HG02623 (cell line): ENCODE data around the gene CFAP97D2.
"Not testable (repeated sequence)": the region's sequence is repeated elsewhere in the genome, so short reads cannot be mapped to it uniquely, and the experiment has no call there.

Experiments used
- ATAC-seq: cut with Tn5 transposase; IDR thresholded peaks from one replicate; pipeline ENCODE4 v1.9.1; 2021; ENCODE audit warnings: moderate library complexity; ENCODE audit not compliant: unreplicated experiment

Gene CFAP97D2

DNA sequence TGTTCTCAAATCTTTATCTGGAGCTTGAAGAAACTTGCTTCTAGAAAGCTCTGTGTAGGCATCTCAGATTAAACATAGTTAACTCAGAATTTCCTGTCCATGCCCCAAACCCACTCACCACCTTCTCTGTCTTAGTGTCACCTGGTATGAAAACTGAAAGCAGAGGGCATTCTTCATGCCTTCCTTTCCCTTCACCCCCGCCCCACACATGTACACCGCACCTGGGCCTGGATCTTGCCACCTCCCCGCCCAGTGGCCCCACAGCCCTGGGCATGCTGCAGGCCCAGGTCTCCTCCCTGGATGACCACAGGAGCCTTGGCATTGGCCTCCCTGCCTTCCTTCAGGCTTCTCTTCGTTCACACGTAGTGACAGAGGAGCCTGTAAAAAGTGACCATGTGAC lies 15.8 kb downstream of the CFAP97D2 start:
- ATAC-seq, result no peak

DNA sequence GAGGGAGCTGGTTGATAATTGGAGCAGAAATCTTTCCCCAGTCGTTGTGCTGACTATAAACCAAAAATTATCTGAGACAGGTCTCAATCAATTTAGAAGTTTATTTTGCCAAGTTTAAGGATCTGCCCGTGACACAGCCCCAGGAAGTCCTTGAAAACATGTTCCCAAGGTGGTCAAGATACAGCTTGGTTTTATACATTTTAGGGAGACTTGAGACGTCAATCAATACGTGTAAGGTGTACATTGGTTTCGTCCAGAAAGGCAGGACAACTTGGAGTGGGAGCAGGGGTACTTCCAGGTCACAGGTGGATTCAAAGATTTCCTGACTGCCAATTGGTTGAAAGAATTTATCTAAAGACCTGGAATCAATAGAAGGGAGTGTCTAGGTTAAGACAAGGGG lies 17.6 kb downstream of the CFAP97D2 start:
- no peak for ATAC-seq

DNA sequence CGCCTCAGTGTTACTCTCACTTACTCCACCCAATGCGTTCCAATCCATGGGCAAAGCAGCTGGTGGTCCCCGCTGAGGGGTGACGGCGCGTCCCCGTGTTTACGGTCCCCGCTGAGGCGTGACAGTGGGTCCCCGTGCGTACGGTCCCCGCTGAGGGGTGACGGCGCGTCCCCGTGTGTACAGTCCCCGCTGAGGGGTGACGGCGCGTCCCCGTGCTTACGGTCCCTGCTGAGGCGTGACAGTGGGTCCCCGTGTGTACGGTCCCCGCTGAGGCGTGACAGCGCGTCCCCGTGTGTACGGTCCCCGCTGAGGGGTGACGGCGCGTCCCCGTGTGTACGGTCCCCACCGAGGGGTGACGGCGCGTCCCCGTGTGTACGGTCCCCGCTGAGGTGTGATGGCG lies 19.5 kb downstream of the CFAP97D2 start:
- no peak for ATAC-seq

GRCh38 chr13:114199526-114199925 lies 20.5 kb downstream of the CFAP97D2 start:
- ATAC-seq, result not testable (repeated sequence)

- no peak for ATAC-seq
Observed at GRCh38 chr13:114199954-114200353, 20.9 kb downstream of the CFAP97D2 start.

DNA sequence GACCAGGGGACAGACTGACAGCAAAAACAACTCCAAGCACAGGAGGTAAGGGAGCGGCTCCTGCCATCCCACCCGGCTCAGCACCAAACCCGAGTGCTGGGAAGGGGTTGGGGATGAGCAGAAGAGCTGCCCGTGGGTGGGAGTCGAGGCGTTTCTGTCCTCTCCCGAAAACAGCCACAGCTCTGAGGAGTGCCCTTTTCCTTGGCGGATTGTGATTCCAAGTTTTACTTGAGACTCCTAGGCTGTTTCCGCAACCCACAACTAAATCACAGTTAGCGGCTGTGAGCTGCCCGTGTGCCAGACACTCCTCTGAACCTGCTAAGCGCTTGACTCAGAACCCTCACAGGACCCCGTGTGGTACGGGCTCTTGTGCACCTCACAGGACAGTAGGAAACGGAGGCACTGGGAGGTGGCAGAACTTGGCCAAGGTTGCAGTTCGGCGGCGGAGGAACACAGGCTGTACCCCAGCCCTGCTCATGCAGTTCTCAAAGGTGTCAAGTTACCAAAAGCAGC lies 21.4 kb downstream of the CFAP97D2 start:
- ATAC-seq, result no peak

- no peak for ATAC-seq
Observed at GRCh38 chr13:114202581-114202980, 23.5 kb downstream of the CFAP97D2 start.

DNA sequence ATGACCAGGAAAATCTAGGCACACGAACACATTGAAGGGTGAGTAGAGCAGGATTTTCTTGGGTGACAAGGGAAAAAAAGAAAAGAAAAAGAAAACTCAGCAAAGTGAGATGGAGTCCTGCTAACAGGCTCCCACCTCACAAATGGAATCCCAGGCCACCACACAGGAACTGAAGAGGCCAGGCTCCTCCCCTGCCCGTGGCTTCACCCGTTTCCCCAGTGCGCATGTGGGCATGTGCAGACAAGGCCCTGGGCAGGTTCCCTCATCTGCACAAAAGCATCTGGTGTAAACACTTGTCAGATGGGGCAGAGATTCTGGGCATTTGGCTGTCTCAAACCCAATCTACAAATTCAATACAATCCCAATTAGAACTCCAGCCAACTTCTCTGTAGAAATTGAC lies 24.5 kb downstream of the CFAP97D2 start:
- ATAC-seq, result no peak

GRCh38 chr13:114204894-114205293 lies 25.8 kb downstream of the CFAP97D2 start:
- no peak for ATAC-seq

DNA sequence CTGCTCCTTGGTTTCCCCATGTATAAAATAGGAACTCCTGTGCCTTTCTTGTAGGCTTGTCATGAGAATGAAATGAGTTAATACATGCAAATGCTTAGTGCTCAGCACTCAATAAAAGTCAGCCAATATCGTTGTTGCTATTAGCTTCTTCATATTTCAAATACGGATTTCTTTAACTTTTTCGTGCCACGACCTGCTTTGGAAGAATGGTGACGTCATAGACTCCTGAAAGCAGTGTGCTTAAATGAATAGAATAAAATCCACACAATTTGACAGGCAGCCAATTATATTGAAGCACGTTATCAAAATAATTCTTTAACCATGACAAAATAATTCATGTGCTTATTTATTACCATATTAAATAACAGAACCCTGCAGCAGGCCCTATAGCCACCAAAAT lies 29.1 kb downstream of the CFAP97D2 start:
- ATAC-seq, result no peak

GRCh38 chr13:114211446-114212157 lies 32.5 kb downstream of the CFAP97D2 start:
- no peak for ATAC-seq

DNA sequence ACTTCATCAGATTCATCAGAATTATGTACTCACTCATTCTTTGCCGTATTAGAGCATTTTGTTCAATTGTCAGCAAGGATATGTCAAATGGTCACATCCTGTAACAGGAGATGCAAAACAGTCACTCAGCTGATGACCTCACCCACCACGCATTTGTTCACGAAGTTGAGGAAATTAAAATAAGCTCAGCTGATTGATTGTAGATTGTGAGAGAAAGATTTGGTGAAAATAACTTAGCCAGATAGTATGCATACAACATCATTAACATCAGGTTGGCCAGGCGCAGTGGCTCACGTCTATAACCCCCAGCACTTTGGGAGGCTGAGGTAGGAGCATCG lies 33.1 kb downstream of the CFAP97D2 start:
- ATAC-seq, result no peak

DNA sequence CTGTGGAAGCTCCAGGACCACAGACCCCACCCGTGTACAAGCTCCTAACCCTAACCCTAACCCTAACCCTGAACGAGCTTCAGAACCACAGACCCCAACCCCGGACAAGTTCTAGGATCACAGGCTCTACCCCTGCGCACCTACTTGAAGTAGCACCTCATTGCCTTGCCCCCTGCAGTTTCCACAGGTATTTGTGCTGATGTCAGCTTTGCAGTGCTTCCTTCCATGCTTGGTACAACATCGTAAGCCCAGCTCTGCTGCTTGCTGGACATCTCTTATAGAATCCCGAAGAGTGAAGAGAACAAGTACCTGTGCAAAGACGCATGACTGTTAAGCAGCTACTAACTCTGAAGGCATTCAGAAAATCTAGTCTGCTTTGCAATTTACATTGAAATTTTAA lies 34.9 kb downstream of the CFAP97D2 start:
- ATAC-seq, result no peak

DNA sequence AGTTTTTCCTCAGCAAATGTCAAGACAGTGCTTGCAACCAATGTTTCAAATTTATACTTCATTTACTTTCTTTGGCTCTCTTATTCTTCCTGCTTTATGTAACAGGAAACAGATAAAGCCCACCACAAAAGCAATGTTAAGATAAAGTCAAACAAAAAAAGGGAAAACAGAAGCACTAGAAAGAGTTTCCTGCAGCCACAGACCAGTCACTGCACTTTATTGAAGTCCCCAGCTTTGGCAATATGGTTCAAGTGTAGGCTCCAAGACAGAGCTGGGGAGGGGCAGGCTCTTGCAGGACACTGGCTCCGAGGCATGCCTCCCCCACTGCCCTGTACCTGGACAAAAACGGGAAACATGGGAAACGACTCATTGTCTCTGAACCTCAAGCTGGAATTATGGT lies 40.3 kb downstream of the CFAP97D2 start:
- no peak for ATAC-seq

- no peak for ATAC-seq
Observed at GRCh38 chr13:114222461-114222968, 43.5 kb downstream of the CFAP97D2 start.

- ATAC-seq, result no peak
Observed at GRCh38 chr13:114224201-114224600, 45.1 kb downstream of the CFAP97D2 start.

DNA sequence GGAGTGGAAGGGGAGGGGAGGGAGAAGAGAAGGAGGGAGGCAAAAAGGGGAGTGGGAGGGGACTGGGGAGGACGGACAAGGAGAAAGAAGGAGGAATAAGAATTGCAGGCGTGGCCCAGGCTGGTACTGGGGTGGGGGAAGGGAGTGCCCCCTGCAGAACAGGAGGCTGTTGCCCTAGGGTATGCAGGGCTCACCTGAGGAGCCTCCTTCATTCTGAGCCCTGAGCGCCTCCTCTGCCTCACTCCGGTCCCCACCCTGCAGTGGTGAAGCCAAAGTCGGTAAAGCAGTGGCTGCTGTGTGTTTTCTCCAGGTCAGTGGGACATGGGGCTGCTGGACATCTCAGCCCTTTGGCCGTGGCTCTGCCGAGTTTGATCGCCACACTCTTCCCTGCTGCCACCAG lies 46.6 kb downstream of the CFAP97D2 start:
- no peak for ATAC-seq

GRCh38 chr13:114226088-114226487 lies 47.0 kb downstream of the CFAP97D2 start:
- no peak for ATAC-seq

GRCh38 chr13:114226699-114227323 lies 47.8 kb downstream of the CFAP97D2 start:
- ATAC-seq, result peak; percentile 81

- no peak for ATAC-seq
Observed at GRCh38 chr13:114227528-114227927, 48.5 kb downstream of the CFAP97D2 start.

GRCh38 chr13:114228176-114228575 lies 49.1 kb downstream of the CFAP97D2 start:
- ATAC-seq, result no peak

DNA sequence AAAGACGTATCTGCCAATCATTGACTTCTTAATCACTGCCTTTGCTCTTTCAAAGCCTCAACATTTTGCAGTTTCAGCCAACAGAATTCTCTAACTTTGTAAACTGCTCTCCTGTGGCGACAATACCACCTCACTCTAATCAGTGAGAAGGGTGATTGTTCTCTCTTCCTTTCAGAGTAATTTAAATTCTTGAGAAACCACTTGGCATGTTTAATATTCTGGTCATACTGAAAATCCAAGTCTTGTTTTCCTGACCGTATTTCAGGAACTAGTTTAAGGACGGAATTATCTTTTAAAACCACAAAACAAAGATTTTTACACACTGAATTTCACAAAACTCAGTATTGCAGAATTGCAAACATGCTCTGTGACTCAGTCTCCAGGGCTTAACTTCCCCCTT lies 50.4 kb downstream of the CFAP97D2 start:
- ATAC-seq, result no peak
